ENCODE measurements around the gene AOPEP. TPM values are rescaled to one million over a fixed set of nuclear protein-coding genes. Genes with fewer than 3 reads are reported as not detected.

Gene AOPEP, protein sequence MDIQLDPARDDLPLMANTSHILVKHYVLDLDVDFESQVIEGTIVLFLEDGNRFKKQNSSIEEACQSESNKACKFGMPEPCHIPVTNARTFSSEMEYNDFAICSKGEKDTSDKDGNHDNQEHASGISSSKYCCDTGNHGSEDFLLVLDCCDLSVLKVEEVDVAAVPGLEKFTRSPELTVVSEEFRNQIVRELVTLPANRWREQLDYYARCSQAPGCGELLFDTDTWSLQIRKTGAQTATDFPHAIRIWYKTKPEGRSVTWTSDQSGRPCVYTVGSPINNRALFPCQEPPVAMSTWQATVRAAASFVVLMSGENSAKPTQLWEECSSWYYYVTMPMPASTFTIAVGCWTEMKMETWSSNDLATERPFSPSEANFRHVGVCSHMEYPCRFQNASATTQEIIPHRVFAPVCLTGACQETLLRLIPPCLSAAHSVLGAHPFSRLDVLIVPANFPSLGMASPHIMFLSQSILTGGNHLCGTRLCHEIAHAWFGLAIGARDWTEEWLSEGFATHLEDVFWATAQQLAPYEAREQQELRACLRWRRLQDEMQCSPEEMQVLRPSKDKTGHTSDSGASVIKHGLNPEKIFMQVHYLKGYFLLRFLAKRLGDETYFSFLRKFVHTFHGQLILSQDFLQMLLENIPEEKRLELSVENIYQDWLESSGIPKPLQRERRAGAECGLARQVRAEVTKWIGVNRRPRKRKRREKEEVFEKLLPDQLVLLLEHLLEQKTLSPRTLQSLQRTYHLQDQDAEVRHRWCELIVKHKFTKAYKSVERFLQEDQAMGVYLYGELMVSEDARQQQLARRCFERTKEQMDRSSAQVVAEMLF
- 53.0 and 54.6 TPM in 2 replicates for polyA plus RNA-seq (2012; rRNA removed)
- 44.6 and 47.2 TPM in 2 replicates for polyA plus RNA-seq (2012; cell fraction: cytosol; rRNA removed)
- polyA plus RNA-seq (2012; cell fraction: nucleus; rRNA removed), result 105 and 122 TPM in 2 replicates

DNA sequence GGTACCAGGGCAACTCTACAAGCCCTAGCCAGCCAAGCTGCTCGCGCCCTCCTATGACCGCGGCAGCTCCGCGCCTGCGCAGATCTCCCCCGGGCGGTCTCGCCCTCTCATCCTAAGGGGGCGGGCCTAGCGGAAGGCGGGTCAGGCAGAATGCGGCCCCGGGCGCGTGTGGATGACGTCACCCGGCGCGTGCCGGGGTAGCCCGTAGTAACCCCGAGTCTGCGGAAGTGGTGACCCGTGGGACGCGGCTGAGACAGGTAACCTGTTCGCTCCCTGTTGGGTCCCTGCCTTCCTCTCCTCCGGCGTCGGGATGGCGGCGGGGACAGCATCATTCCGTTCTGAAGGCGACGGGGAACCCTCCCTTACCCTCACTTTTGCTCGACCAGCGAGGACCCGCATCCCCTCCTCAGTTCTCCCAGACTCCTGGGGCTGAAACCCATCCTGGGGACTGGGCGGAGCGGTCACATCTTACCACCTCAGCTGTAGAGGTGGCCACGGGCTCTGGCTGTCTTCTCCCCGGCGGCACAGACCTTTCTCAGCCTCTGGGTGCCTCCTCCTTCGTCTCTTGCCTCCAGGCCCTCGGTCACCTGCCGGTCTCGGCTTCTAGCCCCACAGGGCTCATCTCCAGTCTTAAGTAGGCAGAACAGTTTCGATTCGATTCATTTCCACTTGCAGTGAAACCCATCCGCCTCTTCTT is at the start of gene AOPEP:
Gene AOPEP (plus strand): TSS at position 205 of the 697 bp plus-strand sequence. CDS start 33,085 bp downstream, outside the sequence.
- peak within 1 kb of the TSS; percentile 96 for H2AFZ ChIP-seq (ENCODE audit: low read depth)
- WGBS (ENCODE audit: low lambda C conversion rate), result under 1% methylated on average over 18 of the region's 52 CpGs
- H3K27me3 ChIP-seq (ENCODE audit: insufficient read depth), result no peaks in the 10 kb centered on the region
- H3K9ac ChIP-seq, result peak within 1 kb of the TSS; percentile 86
- H3K79me2 ChIP-seq (ENCODE audit: insufficient read depth), result peaks cover 30% of the 10 kb centered on the region
- H3K4me2 ChIP-seq, result peak within 1 kb of the TSS; percentile 88
- no peaks in the 10 kb centered on the region for H4K20me1 ChIP-seq (ENCODE audit: insufficient read depth)
- H3K36me3 ChIP-seq (replicated peaks in 1 of 2; ENCODE audit: control insufficient read depth in 1 of 2, insufficient read depth in 2 of 2, low read length in 1 of 2), result no peaks in the 10 kb centered on the region
- peak within 1 kb of the TSS; percentile 60 to 82 for H3K27ac ChIP-seq (ENCODE audit: low read depth in 2 of 2, low read length in 1 of 2)
- POLR2A ChIA-PET, result interaction anchor here (1.4 kb wide), 1 partner anchor 21 kb away, joined by 9 read pairs; no protein-coding TSS in a partner anchor
- peak within 1 kb of the TSS; percentile 75 to 91 for H3K4me3 ChIP-seq (ENCODE audit: low read depth in 2 of 2, low read length in 1 of 2)
- H3K9me3 ChIP-seq, result no peaks in the 10 kb centered on the region
- DNase-seq, result peak; percentile 99
- H3K4me1 ChIP-seq (ENCODE audit: control insufficient read depth in 1 of 2, insufficient read depth in 2 of 2, low read depth in 1 of 2, low read length in 1 of 2), result peaks cover 5 to 6% of the 10 kb centered on the region in 2 experiments; a peak in 2 of 4 replicates
- peaks cover 12% of the 10 kb centered on the region for H3F3A ChIP-seq (replicated peaks; ENCODE audit: insufficient read depth)
- CTCF ChIA-PET, result interaction anchor here (0.9 to 1.3 kb wide), 2 partner anchors 10 to 45 kb away, joined by 3 to 4 read pairs; no protein-coding TSS in a partner anchor
- no peaks in the 10 kb centered on the region for H3K9me2 ChIP-seq
- TF ChIP-seq TAF1 (IDR thresholded peaks at IDR 0.05; ENCODE audit: borderline replicate concordance, low read depth, low read length), result no peak; the same call in 1 of the 2 replicates
- no peak for TF ChIP-seq YY1 (IDR thresholded peaks at IDR 0.05; ENCODE audit: low read depth)
- TF ChIP-seq FOXM1 (IDR thresholded peaks at IDR 0.05; ENCODE audit: low read depth), result no peak
- TF ChIP-seq EP300 (IDR thresholded peaks at IDR 0.05; ENCODE audit: borderline replicate concordance in 1 of 2, low read depth in 1 of 2, low read length in 1 of 2), result no peak
- TF ChIP-seq NFIC (IDR thresholded peaks at IDR 0.05; ENCODE audit: borderline replicate concordance), result no peak
- no peak for TF ChIP-seq JUND (IDR thresholded peaks at IDR 0.05)
- 0 out of 2 replicates have a peak, but pooled peaks have one; percentile 53 for TF ChIP-seq RFX5 (IDR thresholded peaks at IDR 0.05; ENCODE audit: low read length)
- TF ChIP-seq RXRA (IDR thresholded peaks at IDR 0.05; ENCODE audit: borderline replicate concordance, low read depth), result peak; percentile 60; the same call in 1 of the 2 replicates
- TF ChIP-seq GATA2 (CRISPR knock-in tag; IDR thresholded peaks at IDR 0.05), result no peak
- TF ChIP-seq, protein P1, sequence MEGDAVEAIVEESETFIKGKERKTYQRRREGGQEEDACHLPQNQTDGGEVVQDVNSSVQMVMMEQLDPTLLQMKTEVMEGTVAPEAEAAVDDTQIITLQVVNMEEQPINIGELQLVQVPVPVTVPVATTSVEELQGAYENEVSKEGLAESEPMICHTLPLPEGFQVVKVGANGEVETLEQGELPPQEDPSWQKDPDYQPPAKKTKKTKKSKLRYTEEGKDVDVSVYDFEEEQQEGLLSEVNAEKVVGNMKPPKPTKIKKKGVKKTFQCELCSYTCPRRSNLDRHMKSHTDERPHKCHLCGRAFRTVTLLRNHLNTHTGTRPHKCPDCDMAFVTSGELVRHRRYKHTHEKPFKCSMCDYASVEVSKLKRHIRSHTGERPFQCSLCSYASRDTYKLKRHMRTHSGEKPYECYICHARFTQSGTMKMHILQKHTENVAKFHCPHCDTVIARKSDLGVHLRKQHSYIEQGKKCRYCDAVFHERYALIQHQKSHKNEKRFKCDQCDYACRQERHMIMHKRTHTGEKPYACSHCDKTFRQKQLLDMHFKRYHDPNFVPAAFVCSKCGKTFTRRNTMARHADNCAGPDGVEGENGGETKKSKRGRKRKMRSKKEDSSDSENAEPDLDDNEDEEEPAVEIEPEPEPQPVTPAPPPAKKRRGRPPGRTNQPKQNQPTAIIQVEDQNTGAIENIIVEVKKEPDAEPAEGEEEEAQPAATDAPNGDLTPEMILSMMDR (IDR thresholded peaks at IDR 0.05), result no peak
- peak; percentile 23; the same call in 1 of the 2 replicates for TF ChIP-seq FOSL2 (IDR thresholded peaks at IDR 0.05; ENCODE audit: borderline replicate concordance, low read depth)
- TF ChIP-seq RCOR1 (IDR thresholded peaks at IDR 0.05; ENCODE audit: low read length), result no peak; the same call in 1 of the 2 replicates
- TF ChIP-seq SIN3A (IDR thresholded peaks at IDR 0.05; ENCODE audit: borderline replicate concordance, low read depth, low read length), result peak; percentile 94; the same call in 1 of the 2 replicates
- TF ChIP-seq FOXJ3 (CRISPR knock-in tag; IDR thresholded peaks at IDR 0.05), result no peak
- TF ChIP-seq GABPA (IDR thresholded peaks at IDR 0.05; ENCODE audit: low read depth), result peak; percentile 64
- no peak for TF ChIP-seq EZH2phosphoT487 (IDR thresholded peaks at IDR 0.05; ENCODE audit: borderline replicate concordance, low read depth)
- TF ChIP-seq ELF1 (IDR thresholded peaks at IDR 0.05), result peak; percentile 93
- TF ChIP-seq, protein P2, sequence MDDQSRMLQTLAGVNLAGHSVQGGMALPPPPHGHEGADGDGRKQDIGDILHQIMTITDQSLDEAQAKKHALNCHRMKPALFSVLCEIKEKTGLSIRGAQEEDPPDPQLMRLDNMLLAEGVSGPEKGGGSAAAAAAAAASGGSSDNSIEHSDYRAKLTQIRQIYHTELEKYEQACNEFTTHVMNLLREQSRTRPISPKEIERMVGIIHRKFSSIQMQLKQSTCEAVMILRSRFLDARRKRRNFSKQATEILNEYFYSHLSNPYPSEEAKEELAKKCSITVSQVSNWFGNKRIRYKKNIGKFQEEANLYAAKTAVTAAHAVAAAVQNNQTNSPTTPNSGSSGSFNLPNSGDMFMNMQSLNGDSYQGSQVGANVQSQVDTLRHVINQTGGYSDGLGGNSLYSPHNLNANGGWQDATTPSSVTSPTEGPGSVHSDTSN (IDR thresholded peaks at IDR 0.05), result no peak
- TF ChIP-seq SMC3 (IDR thresholded peaks at IDR 0.05; ENCODE audit: low read depth, low read length), result no peak
- TF ChIP-seq, protein P3, sequence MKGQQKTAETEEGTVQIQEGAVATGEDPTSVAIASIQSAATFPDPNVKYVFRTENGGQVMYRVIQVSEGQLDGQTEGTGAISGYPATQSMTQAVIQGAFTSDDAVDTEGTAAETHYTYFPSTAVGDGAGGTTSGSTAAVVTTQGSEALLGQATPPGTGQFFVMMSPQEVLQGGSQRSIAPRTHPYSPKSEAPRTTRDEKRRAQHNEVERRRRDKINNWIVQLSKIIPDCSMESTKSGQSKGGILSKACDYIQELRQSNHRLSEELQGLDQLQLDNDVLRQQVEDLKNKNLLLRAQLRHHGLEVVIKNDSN (IDR thresholded peaks at IDR 0.05; ENCODE audit: borderline replicate concordance, low read depth), result peak; percentile 66; the same call in 1 of the 2 replicates
- TF ChIP-seq NRF1 (IDR thresholded peaks at IDR 0.05; ENCODE audit: low read depth, low read length), result peak; percentile 70
- TF ChIP-seq, protein P4, sequence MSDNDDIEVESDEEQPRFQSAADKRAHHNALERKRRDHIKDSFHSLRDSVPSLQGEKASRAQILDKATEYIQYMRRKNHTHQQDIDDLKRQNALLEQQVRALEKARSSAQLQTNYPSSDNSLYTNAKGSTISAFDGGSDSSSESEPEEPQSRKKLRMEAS (IDR thresholded peaks at IDR 0.05; ENCODE audit: low read depth), result peak; percentile 92
- TF ChIP-seq MXI1 (IDR thresholded peaks at IDR 0.05; ENCODE audit: low read depth, low read length), result peak; percentile 97
- no peak for TF ChIP-seq TCF12 (IDR thresholded peaks at IDR 0.05)
- TF ChIP-seq, protein P5, sequence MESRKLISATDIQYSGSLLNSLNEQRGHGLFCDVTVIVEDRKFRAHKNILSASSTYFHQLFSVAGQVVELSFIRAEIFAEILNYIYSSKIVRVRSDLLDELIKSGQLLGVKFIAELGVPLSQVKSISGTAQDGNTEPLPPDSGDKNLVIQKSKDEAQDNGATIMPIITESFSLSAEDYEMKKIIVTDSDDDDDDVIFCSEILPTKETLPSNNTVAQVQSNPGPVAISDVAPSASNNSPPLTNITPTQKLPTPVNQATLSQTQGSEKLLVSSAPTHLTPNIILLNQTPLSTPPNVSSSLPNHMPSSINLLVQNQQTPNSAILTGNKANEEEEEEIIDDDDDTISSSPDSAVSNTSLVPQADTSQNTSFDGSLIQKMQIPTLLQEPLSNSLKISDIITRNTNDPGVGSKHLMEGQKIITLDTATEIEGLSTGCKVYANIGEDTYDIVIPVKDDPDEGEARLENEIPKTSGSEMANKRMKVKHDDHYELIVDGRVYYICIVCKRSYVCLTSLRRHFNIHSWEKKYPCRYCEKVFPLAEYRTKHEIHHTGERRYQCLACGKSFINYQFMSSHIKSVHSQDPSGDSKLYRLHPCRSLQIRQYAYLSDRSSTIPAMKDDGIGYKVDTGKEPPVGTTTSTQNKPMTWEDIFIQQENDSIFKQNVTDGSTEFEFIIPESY (IDR thresholded peaks at IDR 0.05; ENCODE audit: borderline replicate concordance, low read depth), result no peak
